Body of pancreas (tissue), 4 donors: ENCODE results near the gene AUTS2. TPM values are rescaled to one million over a fixed set of nuclear protein-coding genes. Genes with fewer than 3 reads are reported as not detected.

ENCODE experiments used
- ATAC-seq: fragments of 150-250 bp; one replicate; pipeline ENCODE4 v1.9.1; 2016
- DNase-seq, 4 donors: peaks; one replicate each; pipeline ENCODE4 v3.0.0-alpha.2; 2019
- H3K27ac ChIP-seq, 4 donors: fragments of 200-600 bp; sonication (generic); 1 replicate in 3 of 4; 2 replicates in 1 of 4; pipeline versions ENCODE4 v1.5.1 to v1.6.1; 2016 to 2019; ENCODE audit warnings: mild to moderate bottlenecking in 1 of 4, mixed read lengths in 1 of 4, moderate library complexity in 1 of 4
- H3K27me3 ChIP-seq, 2 donors: fragments of 200-600 bp; sonication (generic); one replicate each; pipeline ENCODE4 v1.6.0; 2016; ENCODE audit warnings: mild to moderate bottlenecking in 1 of 2
- H3K36me3 ChIP-seq, 2 donors: fragments of 200-600 bp; sonication (generic); replicated peaks in 1 of 2; 2 replicates each; pipeline ENCODE4 v1.5.1; 2016; ENCODE audit warnings: low read depth in 2 of 2; ENCODE audit not compliant: insufficient read depth in 1 of 2
- H3K4me1 ChIP-seq: fragments of 200-600 bp; sonication (generic); one replicate; pipeline ENCODE4 v1.6.0; 2016
- H3K4me3 ChIP-seq, 2 donors: fragments of 200-600 bp; sonication (generic); 1 replicate in 1 of 2; 2 replicates in 1 of 2; pipeline ENCODE4 v1.5.1; 2016 to 2019
- H3K9me3 ChIP-seq, 3 donors: fragments of 200-600 bp; sonication (generic); 1 replicate in 2 of 3; 2 replicates in 1 of 3; pipeline ENCODE4 v1.5.1; 2016
- CTCF ChIP-seq, 7 experiments: fragments of 450-650 bp in 4 of 7; fragments of 200-600 bp in 3 of 7; sonication (generic) in 3 of 7; IDR thresholded peaks; one replicate each; pipeline ENCODE4 v1.5.1; 2016 to 2019; ENCODE audit warnings: antibody characterized with exemption in 7 of 7
- POLR2A ChIP-seq, 3 donors: fragments of 450-650 bp; IDR thresholded peaks; one replicate each; pipeline ENCODE4 v1.6.1; 2016; ENCODE audit warnings: antibody characterized with exemption in 3 of 3, mild to moderate bottlenecking in 2 of 3
- WGBS, 2 donors: methylation state at CpG; one replicate each; pipeline ENCODE4 v1.1.5; 2017; 5-methylcytosine and 5-hydroxymethylcytosine counted together
- intact Hi-C: fragments of 100-400 bp; cut with DNase I; formaldehyde crosslinking; loops from one replicate; pipeline ENCODE4 v1.15.1; 2023
- total RNA-seq, 2 donors: library from RNA; depleted of rRNA; stranded (reverse); fragments of >200 nt; gene quantifications; one replicate each; pipeline ENCODE4 v1.1.0, GENCODE V29; 2016

AUTS2 gene
- total RNA-seq, 2 donors from 2014 or later = 11.7 to 18.5 TPM

GRCh38 chr7:70723339-70723738, 1125.1 kb downstream of the AUTS2 start:
- WGBS, 2 donors = 94 to 95% methylated on average over 5 of the region's 5 CpGs
- intact Hi-C loops = no loop called here

GRCh38 chr7:70725448-70725847, 1127.2 kb downstream of the AUTS2 start:
- intact Hi-C loops = no loop called here
- Histone ChIP-seq H3K27ac (no peak overlapping the region), H3K27me3 (no peaks in the 10 kb centered on the region), H3K4me3 (no peak overlapping the region), H3K36me3 (no peaks in the 10 kb centered on the region), H3K9me3 (no peaks in the 10 kb centered on the region), H3K4me1 (no peaks in the 10 kb centered on the region)
- no peak for ATAC-seq
- 26 to 54% methylated on average over 2 of the region's 2 CpGs for WGBS, 2 donors
- TF ChIP-seq CTCF (IDR thresholded peaks at IDR 0.05) (no peak), POLR2A (IDR thresholded peaks at IDR 0.05) (no peak)
- no peak for DNase-seq

More at GRCh38 chr7:70723339-70723738, 1125.1 kb downstream of the AUTS2 start:
- Histone ChIP-seq H3K4me3 (no peak overlapping the region), H3K27ac (no peak overlapping the region), H3K4me1 (no peaks in the 10 kb centered on the region), H3K9me3 (no peaks in the 10 kb centered on the region), H3K36me3 (no peaks in the 10 kb centered on the region), H3K27me3 (no peaks in the 10 kb centered on the region)
- DNase-seq (no peak), ATAC-seq (no peak)
- no peak for TF ChIP-seq POLR2A (IDR thresholded peaks at IDR 0.05)
- TF ChIP-seq CTCF (IDR thresholded peaks at IDR 0.05) = no peak

DNA sequence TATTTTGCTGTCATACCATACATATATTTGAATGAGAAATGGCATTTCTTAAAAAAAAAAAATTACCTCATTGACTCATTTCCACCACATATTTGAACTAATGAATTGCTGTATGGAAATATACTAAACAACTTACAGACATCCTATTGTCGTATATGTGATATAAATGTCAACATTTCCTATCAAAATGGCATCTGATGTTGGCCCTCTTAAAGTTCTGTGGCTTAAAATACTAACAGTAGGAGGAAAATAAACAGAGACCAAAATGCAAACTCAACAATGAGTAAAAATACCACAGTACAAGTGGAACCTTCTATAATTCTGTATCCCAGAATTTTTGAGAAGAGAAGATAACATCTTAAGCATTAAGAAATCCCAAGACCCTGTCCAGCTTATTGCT, 1128.0 kb downstream of the AUTS2 start:
- Histone ChIP-seq H3K36me3 (no peaks in the 10 kb centered on the region), H3K4me1 (no peaks in the 10 kb centered on the region), H3K27me3 (no peaks in the 10 kb centered on the region), H3K27ac (no peak overlapping the region), H3K4me3 (no peak overlapping the region), H3K9me3 (no peaks in the 10 kb centered on the region)
- intact Hi-C loops = no loop called here
- no peak for ATAC-seq
- TF ChIP-seq CTCF (IDR thresholded peaks at IDR 0.05) = no peak
- TF ChIP-seq POLR2A (IDR thresholded peaks at IDR 0.05) = no peak
- 64 to 74% methylated on average over 1 of the region's 1 CpG for WGBS, 2 donors
- DNase-seq = no peak

DNA sequence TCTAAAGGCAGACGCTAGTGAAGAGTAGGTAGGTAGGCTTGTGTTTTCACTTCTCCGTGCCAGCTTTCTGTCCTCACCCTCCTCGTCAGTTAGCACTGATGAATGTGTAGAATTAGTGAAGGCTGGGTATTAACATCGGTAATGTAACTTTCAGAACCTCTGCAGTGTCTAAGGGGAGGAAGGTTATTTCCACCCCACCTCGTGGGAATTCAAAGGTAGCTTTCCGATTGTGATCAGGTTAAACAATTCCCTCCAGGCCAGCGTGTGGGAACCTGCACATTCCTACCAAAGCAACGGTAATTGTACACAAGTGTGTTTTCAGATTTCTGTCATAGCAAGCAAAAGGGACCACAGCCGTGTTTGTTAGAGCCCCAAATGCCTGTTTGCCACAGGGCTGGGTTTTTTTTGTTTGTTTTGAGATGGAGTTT, 1128.7 kb downstream of the AUTS2 start:
- intact Hi-C loops = no loop called here
- no peak for ATAC-seq
- H3K36me3 ChIP-seq = no peaks in the 10 kb centered on the region
- no peaks in the 10 kb centered on the region for H3K27me3 ChIP-seq
- no peak for DNase-seq
- no peak overlapping the region for H3K27ac ChIP-seq
- H3K4me3 ChIP-seq = no peak overlapping the region
- TF ChIP-seq CTCF (IDR thresholded peaks at IDR 0.05) (no peak), POLR2A (IDR thresholded peaks at IDR 0.05) (no peak)
- 37 to 39% methylated on average over 9 of the region's 9 CpGs for WGBS, 2 donors
- H3K4me1 ChIP-seq = no peaks in the 10 kb centered on the region
- H3K9me3 ChIP-seq = no peaks in the 10 kb centered on the region

DNA sequence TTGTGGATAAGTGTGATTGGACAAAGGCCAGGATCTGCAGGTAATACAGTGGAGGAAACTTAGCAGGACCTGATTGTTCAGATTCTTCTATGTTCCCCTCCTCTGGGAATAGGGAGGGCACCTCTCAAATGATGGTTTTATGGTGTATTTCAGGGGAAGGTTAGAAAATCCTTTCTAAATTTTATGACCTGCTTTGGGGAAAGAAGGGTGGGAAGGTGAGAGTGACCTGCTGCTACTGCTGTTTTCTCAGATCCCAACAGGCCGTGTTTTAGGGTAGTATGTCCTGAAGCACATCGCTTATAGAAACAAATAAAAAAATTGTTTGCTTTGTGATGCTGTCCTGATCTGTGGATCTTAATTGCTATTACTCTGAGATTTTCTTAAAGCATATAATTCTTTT, 1129.6 kb downstream of the AUTS2 start:
- no peak for TF ChIP-seq CTCF (IDR thresholded peaks at IDR 0.05)
- TF ChIP-seq POLR2A (IDR thresholded peaks at IDR 0.05) = no peak
- ATAC-seq = no peak
- no peak overlapping the region for H3K4me3 ChIP-seq
- H3K36me3 ChIP-seq = no peaks in the 10 kb centered on the region
- WGBS, 2 donors = 86 to 91% methylated on average over 2 of the region's 2 CpGs
- intact Hi-C loops = no loop called here
- H3K27ac ChIP-seq = no peak overlapping the region
- no peaks in the 10 kb centered on the region for H3K27me3 ChIP-seq
- no peaks in the 10 kb centered on the region for H3K4me1 ChIP-seq
- no peaks in the 10 kb centered on the region for H3K9me3 ChIP-seq
- no peak for DNase-seq
